Endodermal cell (in vitro differentiated cells): Measurements from ENCODE around the gene SHOC2. TPM values are rescaled to one million over a fixed set of nuclear protein-coding genes. Genes with fewer than 3 reads are reported as not detected.

Experiments
- DNase-seq: peaks from one replicate; pipeline ENCODE4 v3.0.0-alpha.2; 2017
- H3K27ac ChIP-seq: 2 replicates; pipeline ENCODE4 v1.5.1; 2013; ENCODE audit warnings: mild to moderate bottlenecking, low read depth, low read length, moderate library complexity
- H3K27me3 ChIP-seq: 2 replicates; pipeline ENCODE4 v1.6.1; 2013; ENCODE audit warnings: mild to moderate bottlenecking, low read length, moderate library complexity; ENCODE audit not compliant: insufficient read depth, control insufficient read depth, poor library complexity, severe bottlenecking
- H3K36me3 ChIP-seq: 2 replicates; pipeline ENCODE4 v1.7.0; 2013; ENCODE audit warnings: mild to moderate bottlenecking, low read length, moderate library complexity; ENCODE audit not compliant: control insufficient read depth, insufficient read depth
- H3K4me1 ChIP-seq: one replicate; pipeline ENCODE4 v1.7.0; 2013; ENCODE audit warnings: low read length; ENCODE audit not compliant: control insufficient read depth, insufficient read depth
- H3K4me3 ChIP-seq: 2 replicates; pipeline ENCODE4 v1.5.1; 2013; ENCODE audit warnings: mild to moderate bottlenecking, low read length, moderate library complexity
- H3K9ac ChIP-seq: 2 replicates; pipeline ENCODE4 v1.6.1; 2013; ENCODE audit warnings: mild to moderate bottlenecking, low read length, moderate library complexity; ENCODE audit not compliant: poor library complexity, severe bottlenecking; ENCODE audit errors: extremely low read depth
- H3K9me3 ChIP-seq: 2 replicates; pipeline ENCODE4 v1.6.1; 2013; ENCODE audit warnings: mild to moderate bottlenecking, low read length, moderate library complexity; ENCODE audit not compliant: control insufficient read depth
- H3K27ac Mint-ChIP-seq: 2 replicates; pipeline ENCODE4 v1.8.0; 2020; ENCODE audit warnings: mixed read lengths
- H3K27me3 Mint-ChIP-seq: 2 replicates; pipeline ENCODE4 v1.8.0; 2021; ENCODE audit warnings: mild to moderate bottlenecking, mixed read lengths; ENCODE audit not compliant: insufficient read depth
- H3K36me3 Mint-ChIP-seq: 2 replicates; pipeline ENCODE4 v1.8.0; 2020; ENCODE audit warnings: low read depth, mixed read lengths
- H3K4me1 Mint-ChIP-seq: 2 replicates; pipeline ENCODE4 v1.8.0; 2020; ENCODE audit warnings: mixed read lengths
- H3K4me3 Mint-ChIP-seq: 2 replicates; pipeline ENCODE4 v1.8.0; 2020; ENCODE audit warnings: mild to moderate bottlenecking, moderate library complexity, mixed read lengths
- H3K9me3 Mint-ChIP-seq: 2 replicates; pipeline ENCODE4 v1.8.0; 2020; ENCODE audit warnings: mild to moderate bottlenecking, mixed read lengths
- WGBS, 2 experiments: methylation state at CpG; one replicate each; pipeline versions ENCODE4 v1.1.5 to v1.1.7; 2013; ENCODE audit warnings: missing lambda C conversion rate in 2 of 2, mixed read lengths in 1 of 2; ENCODE audit not compliant: insufficient coverage in 1 of 2, insufficient read length in 1 of 2; 5-methylcytosine and 5-hydroxymethylcytosine counted together
- total RNA-seq, 2 donors: library from RNA; stranded (reverse); fragmentation: NEBNext Ultra II Directional in 1 of 2; extraction: Animal tissue kit (Norgen Biotek cat#: 25700) in 1 of 2; gene quantifications; 2 replicates in 1 of 2; 3 replicates in 1 of 2; pipeline ENCODE4 v1.2.1, GENCODE V29; 2021
- TF ChIP-seq, protein P1 (sequence below): fragments of 200-600 bp; sonication (generic); conservative IDR thresholded peaks from 2 replicates; pipeline ENCODE4 v1.5.0; 2021; ENCODE audit warnings: antibody characterized with exemption, mild to moderate bottlenecking

SHOC2 gene
- total RNA-seq, 2 donors from 2014 or later, result 38.4 to 49.6 TPM

DNA sequence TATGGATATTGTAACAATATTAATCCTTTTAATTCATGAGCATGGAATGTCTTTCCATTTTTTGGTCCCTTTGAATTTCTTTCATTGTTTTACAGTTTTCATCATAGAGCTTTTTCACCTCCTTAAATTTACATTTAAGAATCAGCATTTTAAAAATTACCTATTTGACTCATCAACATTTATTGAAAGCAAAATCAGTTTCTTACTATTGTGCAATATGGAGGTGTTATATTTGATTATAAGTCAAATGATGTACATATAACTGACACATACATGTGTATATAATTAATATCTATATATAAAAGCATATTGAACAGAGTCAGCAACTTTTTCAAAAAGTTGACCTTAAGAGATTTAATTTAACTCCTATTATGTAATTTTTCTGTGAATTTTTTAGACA is 52.2 kb downstream of the SHOC2 start:
- Mint-ChIP-seq H3K4me3 (no peak overlapping the region), H3K27ac (no peak overlapping the region), H3K9me3 (no peaks in the 10 kb centered on the region)

DNA sequence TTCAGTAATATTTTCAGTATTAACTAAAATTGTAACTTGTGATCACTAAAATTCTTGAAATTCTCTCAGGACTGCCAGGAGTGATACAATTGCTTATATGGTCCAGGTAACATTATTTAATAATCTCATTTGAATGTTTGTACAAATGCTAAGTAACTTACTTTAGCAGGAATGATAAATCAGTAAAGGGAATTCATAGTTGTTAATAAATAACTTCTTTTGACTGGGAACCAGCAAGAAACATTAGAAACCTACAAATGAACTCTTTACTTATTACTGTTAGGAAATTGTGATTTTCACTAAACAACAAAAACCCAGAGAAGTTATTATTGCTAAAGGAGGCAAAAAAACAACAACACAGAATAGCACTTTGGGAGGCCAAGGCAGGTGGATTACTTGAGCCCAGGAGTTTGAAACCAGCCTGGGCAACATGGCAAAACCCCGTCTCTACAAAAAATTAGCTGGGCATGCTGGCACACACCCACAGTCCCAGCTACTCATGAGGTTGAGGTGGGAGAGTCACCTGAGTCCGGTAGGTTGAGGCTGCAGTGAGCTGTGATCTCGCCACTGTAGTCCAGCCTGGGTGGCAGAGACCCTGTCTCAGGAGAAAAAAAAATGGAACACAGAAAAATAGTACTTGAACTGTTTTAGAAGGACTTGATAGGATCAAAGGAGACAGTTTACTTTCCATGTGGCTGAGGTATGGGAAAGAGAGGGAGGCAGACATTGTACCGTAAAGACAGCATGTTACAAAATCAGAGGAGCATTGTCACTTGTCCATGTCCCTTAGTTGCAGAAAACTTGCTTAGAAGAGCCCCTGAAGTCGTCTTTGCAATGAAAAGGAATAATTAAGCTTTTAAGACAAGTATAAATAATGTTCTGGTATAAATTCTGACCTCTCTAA is 53.1 kb downstream of the SHOC2 start:
- no peaks in the 10 kb centered on the region for H3K9me3 Mint-ChIP-seq
- no peaks in the 10 kb centered on the region for H3K27me3 Mint-ChIP-seq
- WGBS, 2 experiments, result 92% methylated on average over 2 to 5 of the region's 5 CpGs
- Histone ChIP-seq H3K27me3 (no peaks in the 10 kb centered on the region), H3K27ac (no peak overlapping the region), H3K9me3 (no peaks in the 10 kb centered on the region), H3K4me1 (no peaks in the 10 kb centered on the region), H3K36me3 (no peaks in the 10 kb centered on the region), H3K9ac (no peak overlapping the region), H3K4me3 (no peak overlapping the region)
- no peaks in the 10 kb centered on the region for H3K36me3 Mint-ChIP-seq
- DNase-seq, result no peak
- peak overlapping the region; percentile 65 for H3K27ac Mint-ChIP-seq
- H3K4me1 Mint-ChIP-seq, result peaks cover 5% of the 10 kb centered on the region
- TF ChIP-seq, protein P1, sequence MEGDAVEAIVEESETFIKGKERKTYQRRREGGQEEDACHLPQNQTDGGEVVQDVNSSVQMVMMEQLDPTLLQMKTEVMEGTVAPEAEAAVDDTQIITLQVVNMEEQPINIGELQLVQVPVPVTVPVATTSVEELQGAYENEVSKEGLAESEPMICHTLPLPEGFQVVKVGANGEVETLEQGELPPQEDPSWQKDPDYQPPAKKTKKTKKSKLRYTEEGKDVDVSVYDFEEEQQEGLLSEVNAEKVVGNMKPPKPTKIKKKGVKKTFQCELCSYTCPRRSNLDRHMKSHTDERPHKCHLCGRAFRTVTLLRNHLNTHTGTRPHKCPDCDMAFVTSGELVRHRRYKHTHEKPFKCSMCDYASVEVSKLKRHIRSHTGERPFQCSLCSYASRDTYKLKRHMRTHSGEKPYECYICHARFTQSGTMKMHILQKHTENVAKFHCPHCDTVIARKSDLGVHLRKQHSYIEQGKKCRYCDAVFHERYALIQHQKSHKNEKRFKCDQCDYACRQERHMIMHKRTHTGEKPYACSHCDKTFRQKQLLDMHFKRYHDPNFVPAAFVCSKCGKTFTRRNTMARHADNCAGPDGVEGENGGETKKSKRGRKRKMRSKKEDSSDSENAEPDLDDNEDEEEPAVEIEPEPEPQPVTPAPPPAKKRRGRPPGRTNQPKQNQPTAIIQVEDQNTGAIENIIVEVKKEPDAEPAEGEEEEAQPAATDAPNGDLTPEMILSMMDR, result no peak
- no peak overlapping the region for H3K4me3 Mint-ChIP-seq

More for the DNA sequence above, 52.2 kb downstream of the SHOC2 start:
- Mint-ChIP-seq H3K36me3 (no peaks in the 10 kb centered on the region), H3K27me3 (no peaks in the 10 kb centered on the region), H3K4me1 (peaks cover 1% of the 10 kb centered on the region)
- TF ChIP-seq, protein P1, result no peak
- DNase-seq, result no peak
- H3K27ac ChIP-seq, result no peak overlapping the region
- H3K9ac ChIP-seq, result no peak overlapping the region
- no peaks in the 10 kb centered on the region for H3K4me1 ChIP-seq
- no peaks in the 10 kb centered on the region for H3K9me3 ChIP-seq
- H3K36me3 ChIP-seq, result no peaks in the 10 kb centered on the region
- H3K27me3 ChIP-seq, result no peaks in the 10 kb centered on the region
- H3K4me3 ChIP-seq, result no peak overlapping the region

DNA sequence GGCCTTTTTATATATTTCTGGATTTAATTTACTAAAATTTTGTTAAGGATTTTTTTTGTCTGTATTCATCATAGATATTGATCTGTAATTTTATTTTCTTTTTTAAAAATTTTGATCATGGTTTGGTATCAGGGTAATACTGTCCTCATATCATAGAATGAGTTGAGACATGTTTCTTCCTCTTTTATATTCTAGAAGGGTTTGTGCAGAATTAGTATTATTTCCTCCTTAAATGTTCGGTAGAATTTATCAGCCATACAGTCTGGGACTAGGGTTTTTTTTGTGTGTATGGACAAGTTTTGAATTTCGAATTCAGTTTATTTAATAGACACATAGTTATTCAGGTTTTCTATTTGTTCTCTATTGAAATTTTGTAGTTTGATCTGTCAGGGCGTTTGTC is 54.0 kb downstream of the SHOC2 start:
- DNase-seq, result no peak
- peaks cover 14% of the 10 kb centered on the region for H3K4me1 Mint-ChIP-seq
- no peak overlapping the region for H3K27ac Mint-ChIP-seq
- no peaks in the 10 kb centered on the region for H3K9me3 Mint-ChIP-seq
- Histone ChIP-seq H3K36me3 (no peaks in the 10 kb centered on the region), H3K9me3 (no peaks in the 10 kb centered on the region), H3K9ac (no peak overlapping the region), H3K4me1 (no peaks in the 10 kb centered on the region), H3K27ac (no peak overlapping the region), H3K4me3 (no peak overlapping the region), H3K27me3 (no peaks in the 10 kb centered on the region)
- TF ChIP-seq, protein P1, result no peak
- no peaks in the 10 kb centered on the region for H3K36me3 Mint-ChIP-seq
- H3K27me3 Mint-ChIP-seq, result no peaks in the 10 kb centered on the region
- no peak overlapping the region for H3K4me3 Mint-ChIP-seq
- 92% methylated on average over 2 of the region's 3 CpGs; no CpG with 5 or more reads in 1 of the 2 experiments for WGBS, 2 experiments
